ENCODE measurements around the gene CCDC27. TPM values are rescaled to one million over a fixed set of nuclear protein-coding genes. Genes with fewer than 3 reads are reported as not detected.

Gene CCDC27
- total RNA-seq, 1 experiment from 2014 or later: not detected

GRCh38 chr1:3774276-3774945, 22.2 kb downstream of the CCDC27 start:
- no peak for DNase-seq (ENCODE audit: low read depth)

GRCh38 chr1:3774946-3775489, 22.8 kb downstream of the CCDC27 start:
- DNase-seq (ENCODE audit: low read depth): no peak

- peak; percentile 36 for DNase-seq (ENCODE audit: low read depth)
These were observed 23.4 kb downstream of the CCDC27 start for GRCh38 chr1:3775490-3776230.

- DNase-seq (ENCODE audit: low read depth): no peak
These were observed 24.1 kb downstream of the CCDC27 start for GRCh38 chr1:3776231-3776961.

GRCh38 chr1:3777078-3777547, 24.9 kb downstream of the CCDC27 start:
- no peak for DNase-seq (ENCODE audit: low read depth)

GRCh38 chr1:3777647-3778589, 25.7 kb downstream of the CCDC27 start:
- DNase-seq (ENCODE audit: low read depth): no peak

GRCh38 chr1:3778590-3779264, 26.5 kb downstream of the CCDC27 start:
- DNase-seq (ENCODE audit: low read depth): no peak

GRCh38 chr1:3779265-3779911, 27.1 kb downstream of the CCDC27 start:
- no peak for DNase-seq (ENCODE audit: low read depth)

GRCh38 chr1:3779912-3780416, 27.7 kb downstream of the CCDC27 start:
- no peak for DNase-seq (ENCODE audit: low read depth)

- no peak for DNase-seq (ENCODE audit: low read depth)
These were observed 28.7 kb downstream of the CCDC27 start for GRCh38 chr1:3780901-3781300.

- DNase-seq (ENCODE audit: low read depth): no peak
These were observed 31.6 kb downstream of the CCDC27 start for GRCh38 chr1:3783651-3784474.

GRCh38 chr1:3785045-3785444, 32.8 kb downstream of the CCDC27 start:
- no peak for DNase-seq (ENCODE audit: low read depth)

GRCh38 chr1:3785456-3786157, 33.4 kb downstream of the CCDC27 start:
- DNase-seq (ENCODE audit: low read depth): no peak

- DNase-seq (ENCODE audit: low read depth): no peak
These were observed 34.5 kb downstream of the CCDC27 start for GRCh38 chr1:3786468-3787348.

GRCh38 chr1:3787349-3787715, 35.1 kb downstream of the CCDC27 start:
- DNase-seq (ENCODE audit: low read depth): no peak

- DNase-seq (ENCODE audit: low read depth): no peak
These were observed 35.7 kb downstream of the CCDC27 start for GRCh38 chr1:3787745-3788605.

Data from LHCN-M2 (cell line).